Measurements from ENCODE around the gene PUS7L.

DNA sequence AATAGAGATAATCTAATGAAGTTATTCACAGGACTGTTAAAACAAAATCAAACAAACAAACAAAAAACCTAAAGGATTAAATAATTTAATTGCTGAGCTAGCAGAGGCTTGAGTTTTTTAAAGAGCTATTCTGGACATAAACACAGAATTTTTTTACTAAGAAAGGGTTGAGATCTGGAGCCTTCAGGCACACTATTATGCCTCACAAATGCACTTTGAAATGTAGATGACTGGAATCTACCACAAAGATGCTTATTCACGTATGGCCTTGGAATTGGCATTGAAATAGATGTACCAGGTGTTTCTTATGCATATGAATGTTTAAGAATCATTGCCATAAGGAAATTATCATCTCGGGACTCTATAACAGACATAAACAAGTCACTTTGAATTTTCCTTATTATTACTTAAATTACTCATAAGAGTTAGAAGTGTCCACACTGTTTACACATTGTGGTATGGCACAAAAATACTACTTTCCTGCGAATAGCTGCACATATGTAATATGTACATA is 21.6 kb downstream of the PUS7L start:
- TF ChIP-seq CTCF (IDR thresholded peaks at IDR 0.05; ENCODE audit: low read depth, low read length, poor library complexity, severe bottlenecking) (no peak), EZH2phosphoT487 (IDR thresholded peaks at IDR 0.05; ENCODE audit: borderline replicate concordance, low read length) (no peak)
